ENCODE data around the gene SFXN5.
A peak's percentile ranks its signal among the peaks of the same experiment; 100 is the strongest.

SFXN5 gene

GRCh38 chr2:72998234-72998651 lies 73.3 kb downstream of the SFXN5 start:
- FAIRE-seq (no peak), DNase-seq (ENCODE audit: insufficient read length, low spot score) (no peak)

GRCh38 chr2:72996117-72996502 lies 75.4 kb downstream of the SFXN5 start:
- FAIRE-seq = no peak

GRCh38 chr2:72995430-72996116 lies 75.9 kb downstream of the SFXN5 start:
- DNase-seq (ENCODE audit: insufficient read length, low spot score) = no peak
- no peak for FAIRE-seq

More at GRCh38 chr2:72996117-72996502, 75.4 kb downstream of the SFXN5 start:
- DNase-seq (ENCODE audit: insufficient read length, low spot score) = no peak

GRCh38 chr2:72994991-72995380 lies 76.5 kb downstream of the SFXN5 start:
- no peak for DNase-seq (ENCODE audit: insufficient read length, low spot score)
- FAIRE-seq = no peak

GRCh38 chr2:72994282-72994990 lies 77.1 kb downstream of the SFXN5 start:
- no peak for FAIRE-seq
- no peak for DNase-seq (ENCODE audit: insufficient read length, low spot score)

- DNase-seq (ENCODE audit: insufficient read length, low spot score) (no peak), FAIRE-seq (no peak)
Measured at GRCh38 chr2:72993933-72994280, 77.6 kb downstream of the SFXN5 start.

GRCh38 chr2:72993147-72993932 lies 78.2 kb downstream of the SFXN5 start:
- FAIRE-seq = peak; percentile 59
- peak; percentile 65 for DNase-seq (ENCODE audit: insufficient read length, low spot score)

- no peak for DNase-seq (ENCODE audit: insufficient read length, low spot score)
- FAIRE-seq = no peak
Measured at GRCh38 chr2:72992734-72993102, 78.8 kb downstream of the SFXN5 start.

- no peak for FAIRE-seq
- DNase-seq (ENCODE audit: insufficient read length, low spot score) = no peak
Measured at GRCh38 chr2:72991980-72992733, 79.4 kb downstream of the SFXN5 start.

- DNase-seq (ENCODE audit: insufficient read length, low spot score) (no peak), FAIRE-seq (no peak)
Measured at GRCh38 chr2:72991439-72991725, 80.1 kb downstream of the SFXN5 start.

- no peak for DNase-seq (ENCODE audit: insufficient read length, low spot score)
- no peak for FAIRE-seq
Measured at GRCh38 chr2:72990695-72991438, 80.6 kb downstream of the SFXN5 start.

- FAIRE-seq (no peak), DNase-seq (ENCODE audit: insufficient read length, low spot score) (no peak)
Measured at GRCh38 chr2:72989770-72990556, 81.5 kb downstream of the SFXN5 start.

GRCh38 chr2:72988726-72989273 lies 82.7 kb downstream of the SFXN5 start:
- DNase-seq (ENCODE audit: insufficient read length, low spot score) (no peak), FAIRE-seq (no peak)

GRCh38 chr2:72988041-72988440 lies 83.5 kb downstream of the SFXN5 start:
- no peak for FAIRE-seq
- no peak for DNase-seq (ENCODE audit: insufficient read length, low spot score)

GRCh38 chr2:72985891-72986683 lies 85.4 kb downstream of the SFXN5 start:
- no peak for DNase-seq (ENCODE audit: insufficient read length, low spot score)
- FAIRE-seq = no peak

GRCh38 chr2:72985136-72985535 lies 86.4 kb downstream of the SFXN5 start:
- no peak for DNase-seq (ENCODE audit: insufficient read length, low spot score)
- no peak for FAIRE-seq

- DNase-seq (ENCODE audit: insufficient read length, low spot score) (no peak), FAIRE-seq (no peak)
Measured at GRCh38 chr2:72984172-72984671, 87.3 kb downstream of the SFXN5 start.

- DNase-seq (ENCODE audit: insufficient read length, low spot score) (no peak), FAIRE-seq (no peak)
Measured at GRCh38 chr2:72983500-72984161, 87.9 kb downstream of the SFXN5 start.

Measured in GM19239 (cell line).